Caco-2 (cell line): ENCODE results near the gene CFAP99. TPM values are rescaled to one million over a fixed set of nuclear protein-coding genes. Genes with fewer than 3 reads are reported as not detected.

Experiments used
- BruUV-seq: library from RNA; stranded (reverse); fragments of 400-500 nt; replicated peaks from 2 replicates; lab custom pipeline; 2021; lab: Mats Ljungman, UMichigan
- CTCF ChIA-PET: fragments of 300-600 bp; sonication (Branson Sonifier 250); formaldehyde crosslinking; loops from one replicate; lab custom pipeline; 2022; ENCODE audit warnings: antibody characterized with exemption; lab: Charles Lee
- POLR2A ChIA-PET: fragments of 300-600 bp; sonication (Branson Sonifier 250); formaldehyde crosslinking; loops from one replicate; lab custom pipeline; 2022; ENCODE audit warnings: antibody characterized with exemption; lab: Charles Lee
- DNase-seq, 2 experiments: peaks; one replicate each; pipeline versions ENCODE4 v3.0.0 to v3.0.0-alpha.2; 2020 to 2022
- H3K27me3 ChIP-seq: replicated peaks from 2 replicates; pipeline ENCODE4 v1.6.0; 2011; ENCODE audit warnings: low read length; ENCODE audit not compliant: control insufficient read depth, insufficient read depth
- H3K36me3 ChIP-seq: 2 replicates; pipeline ENCODE4 v1.5.1; 2011; ENCODE audit warnings: low read length; ENCODE audit not compliant: control insufficient read depth, insufficient read depth
- H3K4me1 ChIP-seq: fragments of 250-450 bp; sonication (Bioruptor Pico); 2 replicates; pipeline ENCODE4 v1.5.1; 2020; ENCODE audit warnings: mild to moderate bottlenecking
- H3K4me3 ChIP-seq: 2 replicates; pipeline ENCODE4 v1.5.1; 2011; ENCODE audit warnings: low read depth, mild to moderate bottlenecking, control low read depth, low read length
- H3K9me3 ChIP-seq: fragments of 250-450 bp; sonication (Bioruptor Pico); 2 replicates; pipeline ENCODE4 v1.5.1; 2020; ENCODE audit warnings: mild to moderate bottlenecking, moderate library complexity
- H3K27ac Mint-ChIP-seq: one replicate; pipeline ENCODE4 v1.8.0; 2022; ENCODE audit warnings: mixed read lengths; ENCODE audit not compliant: unreplicated experiment
- H3K27me3 Mint-ChIP-seq: one replicate; pipeline ENCODE4 v1.8.0; 2022; ENCODE audit warnings: mixed read lengths; ENCODE audit not compliant: insufficient read depth, unreplicated experiment
- H3K36me3 Mint-ChIP-seq: one replicate; pipeline ENCODE4 v1.8.0; 2022; ENCODE audit warnings: mild to moderate bottlenecking, mixed read lengths; ENCODE audit not compliant: insufficient read depth, unreplicated experiment
- H3K4me1 Mint-ChIP-seq: one replicate; pipeline ENCODE4 v1.8.0; 2022; ENCODE audit warnings: low read depth, mixed read lengths; ENCODE audit not compliant: unreplicated experiment
- H3K4me3 Mint-ChIP-seq: one replicate; pipeline ENCODE4 v1.8.0; 2022; ENCODE audit warnings: mild to moderate bottlenecking, moderate library complexity, mixed read lengths; ENCODE audit not compliant: unreplicated experiment
- H3K9me3 Mint-ChIP-seq: one replicate; pipeline ENCODE4 v1.8.0; 2022; ENCODE audit warnings: mixed read lengths; ENCODE audit not compliant: unreplicated experiment
- intact Hi-C: fragments of 100-400 bp; cut with micrococcal nuclease; formaldehyde crosslinking; loops from one replicate; pipeline ENCODE4 v1.10.0; 2022; ENCODE audit not compliant: unreplicated experiment
- total RNA-seq: library from RNA; stranded (reverse); gene quantifications from 2 replicates; pipeline ENCODE4 v1.2.3, GENCODE V29; 2022
- TF ChIP-seq, protein P1 (sequence below), 2 experiments: fragments of 200-600 bp in 1 of 2; IDR thresholded peaks; 1 replicate in 1 of 2; 2 replicates in 1 of 2; pipeline versions ENCODE4 v1.5.1 to v1.8.0; 2011 to 2022; ENCODE audit warnings: antibody characterized with exemption in 1 of 2, control low read depth in 1 of 2, inconsistent platforms in 1 of 2, low read depth in 1 of 2, low read length in 1 of 2, mild to moderate bottlenecking in 1 of 2, moderate library complexity in 1 of 2; ENCODE audit not compliant: insufficient read depth in 1 of 2, severe bottlenecking in 1 of 2, unreplicated experiment in 1 of 2

The CFAP99 gene
- total RNA-seq, 1 experiment from 2014 or later, result not detected

DNA sequence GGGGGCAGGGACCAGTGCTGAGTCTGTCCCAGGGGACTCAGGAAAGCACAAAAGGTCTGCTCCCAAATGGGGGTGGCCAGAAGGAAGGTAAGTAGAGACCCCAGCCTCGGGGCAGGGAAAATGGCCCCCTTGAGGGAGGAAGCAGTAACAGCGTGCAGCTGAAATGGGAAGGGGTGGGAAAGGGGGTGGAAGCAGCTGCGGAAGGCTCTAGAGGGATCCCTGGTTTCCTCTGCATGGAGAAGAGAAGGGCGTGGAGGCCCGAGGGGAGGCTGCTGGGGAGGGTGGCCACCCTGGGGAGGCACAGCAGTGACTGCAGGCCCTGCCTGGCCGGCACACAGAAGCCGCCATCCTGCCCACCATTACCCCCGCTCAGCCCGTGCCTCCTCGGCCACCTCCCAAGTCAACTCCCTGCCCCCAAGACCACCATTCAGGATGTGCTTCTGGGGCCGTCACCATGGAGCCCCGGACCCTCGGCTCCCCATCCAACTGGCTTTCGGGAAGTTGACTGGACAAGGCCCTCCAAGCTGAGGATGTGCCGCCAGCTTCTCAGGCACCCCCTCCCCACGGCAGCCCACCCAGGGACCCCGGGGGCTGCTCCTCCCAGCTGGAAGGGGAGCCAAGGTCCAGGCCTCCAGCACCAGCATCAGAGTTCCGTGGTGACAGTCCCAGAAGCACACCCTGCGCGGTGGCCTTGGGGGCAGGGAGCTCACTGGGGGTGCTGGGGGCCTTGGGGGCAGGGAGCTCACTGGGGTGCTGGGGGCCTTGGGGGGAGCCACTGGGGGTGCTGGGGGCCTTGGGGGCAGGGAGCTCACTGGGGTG, 23.6 kb downstream of the CFAP99 start:
- TF ChIP-seq, protein P1, sequence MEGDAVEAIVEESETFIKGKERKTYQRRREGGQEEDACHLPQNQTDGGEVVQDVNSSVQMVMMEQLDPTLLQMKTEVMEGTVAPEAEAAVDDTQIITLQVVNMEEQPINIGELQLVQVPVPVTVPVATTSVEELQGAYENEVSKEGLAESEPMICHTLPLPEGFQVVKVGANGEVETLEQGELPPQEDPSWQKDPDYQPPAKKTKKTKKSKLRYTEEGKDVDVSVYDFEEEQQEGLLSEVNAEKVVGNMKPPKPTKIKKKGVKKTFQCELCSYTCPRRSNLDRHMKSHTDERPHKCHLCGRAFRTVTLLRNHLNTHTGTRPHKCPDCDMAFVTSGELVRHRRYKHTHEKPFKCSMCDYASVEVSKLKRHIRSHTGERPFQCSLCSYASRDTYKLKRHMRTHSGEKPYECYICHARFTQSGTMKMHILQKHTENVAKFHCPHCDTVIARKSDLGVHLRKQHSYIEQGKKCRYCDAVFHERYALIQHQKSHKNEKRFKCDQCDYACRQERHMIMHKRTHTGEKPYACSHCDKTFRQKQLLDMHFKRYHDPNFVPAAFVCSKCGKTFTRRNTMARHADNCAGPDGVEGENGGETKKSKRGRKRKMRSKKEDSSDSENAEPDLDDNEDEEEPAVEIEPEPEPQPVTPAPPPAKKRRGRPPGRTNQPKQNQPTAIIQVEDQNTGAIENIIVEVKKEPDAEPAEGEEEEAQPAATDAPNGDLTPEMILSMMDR (IDR thresholded peaks at IDR 0.05; ENCODE audit: insufficient read depth in 1 of 2, low read depth in 1 of 2, low read length in 1 of 2, severe bottlenecking in 1 of 2, unreplicated experiment in 1 of 2), result no peak
- POLR2A ChIA-PET, result no interaction called here
- CTCF ChIA-PET, result interaction anchor here (1.0 to 1.2 kb wide), 2 partner anchors 10 to 222 kb away, joined by 4 to 5 read pairs; no protein-coding TSS in a partner anchor
- no TSS peak for BruUV-seq
- no peak for DNase-seq
- Mint-ChIP-seq H3K9me3 (no peaks in the 10 kb centered on the region), H3K36me3 (no peaks in the 10 kb centered on the region), H3K4me1 (no peaks in the 10 kb centered on the region), H3K27me3 (no peaks in the 10 kb centered on the region), H3K27ac (no peak overlapping the region), H3K4me3 (no peak overlapping the region)
- Histone ChIP-seq H3K36me3 (no peaks in the 10 kb centered on the region), H3K4me3 (no peak overlapping the region), H3K9me3 (no peaks in the 10 kb centered on the region), H3K4me1 (no peaks in the 10 kb centered on the region), H3K27me3 (no peaks in the 10 kb centered on the region)
- intact Hi-C loops, result no loop called here

DNA sequence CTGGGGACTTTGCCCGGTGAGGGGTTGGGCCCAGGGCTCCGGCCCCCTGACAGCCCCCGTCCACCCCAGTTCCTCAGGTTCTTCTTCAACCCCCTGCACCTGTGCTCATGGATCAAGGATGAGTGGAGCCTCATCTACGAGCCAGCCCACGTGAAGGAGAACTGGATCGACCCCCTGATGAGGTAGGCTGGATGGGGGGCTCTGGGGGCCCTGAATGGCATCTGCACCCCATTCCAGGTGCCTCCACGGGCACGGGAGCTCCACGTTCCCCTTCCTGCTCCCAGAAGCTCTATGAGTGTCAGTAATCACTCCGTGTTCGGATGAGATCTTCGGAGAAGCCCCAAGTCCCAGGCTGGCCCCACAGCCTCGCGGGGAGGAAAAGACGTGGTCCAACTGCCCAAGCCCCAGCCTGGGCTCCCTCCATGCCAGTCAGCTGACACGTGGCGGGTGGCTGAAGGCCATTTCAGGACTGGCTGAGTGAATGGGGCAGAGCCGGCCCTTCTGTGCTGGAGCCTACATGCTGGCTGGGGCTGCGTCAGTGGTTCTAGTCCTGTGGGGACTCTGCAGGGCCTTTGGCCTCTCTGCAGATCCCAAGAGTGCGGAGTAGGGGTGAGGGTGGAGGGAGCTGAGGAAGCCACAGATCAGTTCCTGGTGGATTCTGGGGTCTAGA, 24.4 kb downstream of the CFAP99 start:
- Mint-ChIP-seq H3K36me3 (no peaks in the 10 kb centered on the region), H3K9me3 (no peaks in the 10 kb centered on the region)
- CTCF ChIA-PET, result interaction anchor here (1.0 kb wide), 1 partner anchor 9 kb away, joined by 4 read pairs; no protein-coding TSS in a partner anchor

More for the DNA sequence above, 24.4 kb downstream of the CFAP99 start:
- H3K4me1 Mint-ChIP-seq, result no peaks in the 10 kb centered on the region
- no peak for DNase-seq
- H3K36me3 ChIP-seq, result no peaks in the 10 kb centered on the region
- intact Hi-C loops, result no loop called here
- H3K27ac Mint-ChIP-seq, result no peak overlapping the region
- POLR2A ChIA-PET, result no interaction called here
- no peaks in the 10 kb centered on the region for H3K27me3 ChIP-seq
- H3K27me3 Mint-ChIP-seq, result no peaks in the 10 kb centered on the region
- no peak overlapping the region for H3K4me3 Mint-ChIP-seq
- no peaks in the 10 kb centered on the region for H3K4me1 ChIP-seq
- no peak overlapping the region for H3K4me3 ChIP-seq
- TF ChIP-seq, protein P1 (IDR thresholded peaks at IDR 0.05; ENCODE audit: insufficient read depth in 1 of 2, low read depth in 1 of 2, low read length in 1 of 2, severe bottlenecking in 1 of 2, unreplicated experiment in 1 of 2), result no peak
- H3K9me3 ChIP-seq, result no peaks in the 10 kb centered on the region
- BruUV-seq, result no TSS peak
